T-helper 2 cell (primary cell): ENCODE data around the gene MTG2.

Source experiments
- DNase-seq, 5 experiments: peaks; one replicate each; pipeline versions ENCODE4 v3.0.0 to v3.0.0-alpha.2; 2012 to 2022

Gene MTG2

GRCh38 chr20:62163986-62164762 lies 18.7 kb upstream of the MTG2 start:
- DNase-seq, result no peak

- DNase-seq, result no peak
These were observed 17.7 kb upstream of the MTG2 start for GRCh38 chr20:62164879-62165761.

GRCh38 chr20:62165762-62166399 lies 16.9 kb upstream of the MTG2 start:
- DNase-seq, result no peak

- no peak for DNase-seq
These were observed 15.4 kb upstream of the MTG2 start for GRCh38 chr20:62167474-62167873.

- no peak for DNase-seq
These were observed 14.8 kb upstream of the MTG2 start for GRCh38 chr20:62168061-62168460.

- DNase-seq, result no peak
These were observed 13.9 kb upstream of the MTG2 start for GRCh38 chr20:62168890-62169435.

- DNase-seq, result no peak
These were observed 12.3 kb upstream of the MTG2 start for GRCh38 chr20:62170536-62170935.

- no peak for DNase-seq
These were observed 11.6 kb upstream of the MTG2 start for GRCh38 chr20:62171245-62171644.

- no peak for DNase-seq
These were observed 10.2 kb upstream of the MTG2 start for GRCh38 chr20:62172666-62173065.

- no peak for DNase-seq
These were observed 8.6 kb upstream of the MTG2 start for GRCh38 chr20:62174021-62174804.

- DNase-seq, result no peak
These were observed 7.8 kb upstream of the MTG2 start for GRCh38 chr20:62174870-62175624.

- DNase-seq, result no peak
These were observed 7.1 kb upstream of the MTG2 start for GRCh38 chr20:62175711-62176110.

GRCh38 chr20:62176866-62177265 lies 6.0 kb upstream of the MTG2 start:
- DNase-seq, result no peak

GRCh38 chr20:62177307-62177706 lies 5.5 kb upstream of the MTG2 start:
- no peak for DNase-seq

GRCh38 chr20:62178316-62179161 lies 4.3 kb upstream of the MTG2 start:
- DNase-seq, result no peak

- no peak for DNase-seq
These were observed 3.7 kb upstream of the MTG2 start for GRCh38 chr20:62179162-62179504.

- DNase-seq, result no peak
These were observed 1.0 kb upstream of the MTG2 start for GRCh38 chr20:62181808-62182207.

- DNase-seq, result no peak
These were observed 756 bp downstream of the MTG2 start for GRCh38 chr20:62183426-62184142.

GRCh38 chr20:62186096-62186426 lies 3.2 kb downstream of the MTG2 start:
- DNase-seq, result no peak
